ENCODE results near the gene PEAK1. TPM values are rescaled to one million over a fixed set of nuclear protein-coding genes. Genes with fewer than 3 reads are reported as not detected.

PEAK1 gene
- total and polyA plus RNA-seq, 2 donors (not counting 3 experiments of a cell fraction or from before 2014, with no cell fraction given) = 17.9 to 91.9 TPM

DNA sequence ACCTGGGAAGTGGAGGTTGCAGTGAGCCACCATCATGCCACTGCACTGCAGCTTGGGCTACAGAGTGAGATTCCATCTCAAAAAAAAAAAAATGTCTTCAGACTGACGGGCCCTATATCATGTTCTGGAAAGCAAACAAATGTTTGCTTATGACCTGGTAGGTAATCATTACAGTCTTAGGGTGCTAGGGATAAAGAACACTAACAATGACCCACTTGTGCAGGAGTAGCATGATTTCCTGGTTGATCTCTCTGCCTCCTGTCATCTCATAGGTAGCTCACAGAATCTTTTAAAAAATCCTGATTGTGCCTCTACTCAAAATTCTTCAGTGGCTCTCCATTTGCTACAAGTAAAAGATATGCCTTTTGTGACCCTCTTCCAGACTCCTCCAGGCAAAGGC lies 274.5 kb downstream of the PEAK1 start:
- Histone ChIP-seq H3K9me3 (replicated peaks; ENCODE audit: control insufficient read depth, insufficient read depth, low read length) (no peaks in the 10 kb centered on the region), H3K9me1 (replicated peaks; ENCODE audit: control insufficient read depth, extremely low read depth, insufficient read depth, low read length) (no peaks in the 10 kb centered on the region), H3K27ac (ENCODE audit: insufficient read depth, low read depth, low read length) (no peak overlapping the region), H3K79me2 (ENCODE audit: control insufficient read depth, insufficient read depth, low read length) (no peaks in the 10 kb centered on the region), H3K9ac (replicated peaks; ENCODE audit: extremely low read depth, insufficient read depth, low read length) (no peak overlapping the region), H3K4me2 (ENCODE audit: insufficient read depth, low read length) (no peak overlapping the region), H3K36me3 (ENCODE audit: control insufficient read depth in 2 of 2, extremely low read depth in 1 of 2, insufficient read depth in 2 of 2, low read length in 2 of 2) (no peaks in the 10 kb centered on the region), H3K27me3 (ENCODE audit: control insufficient read depth in 2 of 2, insufficient read depth in 2 of 2, low read length in 2 of 2) (no peaks in the 10 kb centered on the region), H2AFZ (ENCODE audit: low read depth, low read length) (no peak overlapping the region), H3K4me1 (ENCODE audit: control insufficient read depth, extremely low read depth, insufficient read depth, low read length) (peaks cover 19% of the 10 kb centered on the region), H3K4me3 (replicated peaks in 1 of 3; ENCODE audit: insufficient read depth in 1 of 3, low read depth in 1 of 3, low read length in 3 of 3) (no peak overlapping the region), H4K20me1 (replicated peaks; ENCODE audit: control insufficient read depth, extremely low read depth, insufficient read depth, low read length) (no peaks in the 10 kb centered on the region)
- no peak for DNase-seq (ENCODE audit: low read depth, low spot score)
- intact Hi-C loops (cut with micrococcal nuclease) (no loop called here), dilution Hi-C loops (cut with MboI; ENCODE audit: extremely low pct_ligation_motif_present, low sequenced_read_pairs) (no loop called here)
- ChIA-PET CTCF (interaction anchor here (1.0 to 2.3 kb wide), 6 partner anchors 12 to 398 kb away, joined by 3 to 16 read pairs (median 8); no protein-coding TSS in a partner anchor), POLR2A (no interaction called here)
- BruUV-seq (replicated peaks) = no TSS peak
- TF ChIP-seq MAX (IDR thresholded peaks at IDR 0.05; ENCODE audit: insufficient read depth, insufficient read length) (no peak), JUN (IDR thresholded peaks at IDR 0.05; ENCODE audit: borderline replicate concordance, insufficient read depth, insufficient read length, low read depth) (no peak), FOS (IDR thresholded peaks at IDR 0.05; ENCODE audit: borderline replicate concordance, insufficient read depth, low read length) (no peak), MYC (IDR thresholded peaks at IDR 0.05; ENCODE audit: low read depth, low read length) (no peak), EZH2 (IDR thresholded peaks at IDR 0.05; ENCODE audit: borderline replicate concordance, low read depth, low read length, severe bottlenecking) (no peak), GATA2 (IDR thresholded peaks at IDR 0.05; ENCODE audit: insufficient read depth, insufficient read length, low read depth, low read length) (no peak), POLR2A (IDR thresholded peaks at IDR 0.05; ENCODE audit: low read depth, low read length) (no peak), POLR2AphosphoS5 (IDR thresholded peaks at IDR 0.05; ENCODE audit: insufficient read depth, low read depth, low read length) (no peak)
- TF ChIP-seq, protein P1, sequence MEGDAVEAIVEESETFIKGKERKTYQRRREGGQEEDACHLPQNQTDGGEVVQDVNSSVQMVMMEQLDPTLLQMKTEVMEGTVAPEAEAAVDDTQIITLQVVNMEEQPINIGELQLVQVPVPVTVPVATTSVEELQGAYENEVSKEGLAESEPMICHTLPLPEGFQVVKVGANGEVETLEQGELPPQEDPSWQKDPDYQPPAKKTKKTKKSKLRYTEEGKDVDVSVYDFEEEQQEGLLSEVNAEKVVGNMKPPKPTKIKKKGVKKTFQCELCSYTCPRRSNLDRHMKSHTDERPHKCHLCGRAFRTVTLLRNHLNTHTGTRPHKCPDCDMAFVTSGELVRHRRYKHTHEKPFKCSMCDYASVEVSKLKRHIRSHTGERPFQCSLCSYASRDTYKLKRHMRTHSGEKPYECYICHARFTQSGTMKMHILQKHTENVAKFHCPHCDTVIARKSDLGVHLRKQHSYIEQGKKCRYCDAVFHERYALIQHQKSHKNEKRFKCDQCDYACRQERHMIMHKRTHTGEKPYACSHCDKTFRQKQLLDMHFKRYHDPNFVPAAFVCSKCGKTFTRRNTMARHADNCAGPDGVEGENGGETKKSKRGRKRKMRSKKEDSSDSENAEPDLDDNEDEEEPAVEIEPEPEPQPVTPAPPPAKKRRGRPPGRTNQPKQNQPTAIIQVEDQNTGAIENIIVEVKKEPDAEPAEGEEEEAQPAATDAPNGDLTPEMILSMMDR (IDR thresholded peaks at IDR 0.05; ENCODE audit: extremely low read depth in 1 of 2, insufficient read depth in 1 of 2, low read depth in 1 of 2, low read length in 2 of 2) = no peak
- no peak for FAIRE-seq
